PFSK-1 (cell line): ENCODE results near the gene VIT.

Source experiments
- FOXP2 ChIP-seq: optimal IDR thresholded peaks from 2 replicates; pipeline ENCODE3; 2011; ENCODE audit warnings: borderline replicate concordance, control low read depth, inconsistent platforms; ENCODE audit not compliant: insufficient read depth; ENCODE audit errors: extremely low read length, extremely low read depth
- POLR2AphosphoS5 ChIP-seq: IDR thresholded peaks from 2 replicates; pipeline ENCODE4 v1.6.1; 2012; ENCODE audit warnings: low read depth, mild to moderate bottlenecking, control low read depth, low read length, moderate library complexity
- REST ChIP-seq, 2 experiments: IDR thresholded peaks; 2 replicates each; pipeline versions ENCODE4 v1.6.1 to v1.8.0; 2011 to 2012; ENCODE audit warnings: low read depth in 2 of 2, low read length in 2 of 2, control low read depth in 1 of 2, inconsistent platforms in 1 of 2, mild to moderate bottlenecking in 1 of 2, moderate library complexity in 1 of 2; ENCODE audit not compliant: insufficient read depth in 1 of 2
- SIN3A ChIP-seq: IDR thresholded peaks from 2 replicates; pipeline ENCODE4 v1.6.1; 2012; ENCODE audit warnings: mild to moderate bottlenecking, low read length, moderate library complexity, borderline replicate concordance; ENCODE audit not compliant: insufficient read depth
- TAF1 ChIP-seq: IDR thresholded peaks from 2 replicates; pipeline ENCODE4 v1.6.1; 2012; ENCODE audit warnings: low read length, control low read depth, borderline replicate concordance; ENCODE audit not compliant: insufficient read depth

VIT gene

GRCh38 chr2:36708041-36708741, 11.7 kb downstream of the VIT start:
- TF ChIP-seq REST (IDR thresholded peaks at IDR 0.05; ENCODE audit: insufficient read depth in 1 of 2, low read depth in 2 of 2, low read length in 2 of 2) (0 out of 4 replicates have a peak, but pooled peaks of 1 of the 2 experiments have one; percentile 9), POLR2AphosphoS5 (no peak), SIN3A (no peak)

- no peak for TF ChIP-seq SIN3A
These were observed 14.5 kb downstream of the VIT start for GRCh38 chr2:36710858-36711515.

- no peak for TF ChIP-seq FOXP2
- TF ChIP-seq REST (IDR thresholded peaks at IDR 0.05; ENCODE audit: insufficient read depth in 1 of 2, low read depth in 2 of 2, low read length in 2 of 2): no peak
- no peak for TF ChIP-seq POLR2AphosphoS5
These were observed 15.3 kb downstream of the VIT start for GRCh38 chr2:36711741-36712314.

DNA sequence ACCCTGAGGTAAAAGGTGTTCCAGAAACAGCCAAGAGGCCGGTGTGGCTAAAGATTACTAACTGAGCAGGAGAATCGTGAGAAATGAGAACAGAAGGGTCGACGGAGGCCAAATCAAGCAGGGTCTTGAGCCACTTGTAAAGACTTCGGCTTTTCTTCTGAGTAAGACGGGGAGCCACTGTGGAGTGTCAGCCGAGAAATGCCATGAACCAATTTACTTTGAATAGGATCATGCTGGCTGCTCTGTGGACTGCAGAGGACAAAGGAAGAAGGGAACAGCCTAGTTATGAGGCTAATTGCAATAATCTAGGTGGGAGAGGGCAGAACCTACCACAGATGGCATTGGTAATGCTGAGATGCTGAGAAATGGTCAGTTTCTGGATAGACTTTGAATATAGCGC, 16.8 kb downstream of the VIT start:
- TF ChIP-seq TAF1: no peak
- no peak for TF ChIP-seq FOXP2
- TF ChIP-seq POLR2AphosphoS5: no peak
- no peak for TF ChIP-seq SIN3A
- no peak for TF ChIP-seq REST (IDR thresholded peaks at IDR 0.05; ENCODE audit: insufficient read depth in 1 of 2, low read depth in 2 of 2, low read length in 2 of 2)

DNA sequence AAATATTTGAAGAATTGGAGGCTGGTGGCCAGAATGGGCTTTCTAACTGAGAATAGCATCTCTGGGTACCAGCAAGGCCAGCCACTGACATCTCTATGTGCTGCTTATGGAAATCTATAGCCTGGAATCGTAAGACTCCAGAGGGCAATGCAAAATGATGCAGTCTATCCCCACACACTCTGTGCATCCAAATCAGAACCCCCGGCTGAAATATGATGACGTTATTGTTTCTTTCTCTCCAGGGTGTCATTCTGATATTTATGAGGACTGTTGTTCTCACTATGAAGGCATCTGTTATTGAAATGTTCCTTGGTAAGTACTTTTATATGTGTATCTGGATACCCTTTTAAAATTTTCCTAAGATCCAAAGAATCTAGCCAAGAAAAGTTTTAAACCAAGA, 19.6 kb downstream of the VIT start:
- TF ChIP-seq FOXP2 (no peak), TAF1 (no peak), SIN3A (no peak), REST (IDR thresholded peaks at IDR 0.05; ENCODE audit: insufficient read depth in 1 of 2, low read depth in 2 of 2, low read length in 2 of 2) (no peak), POLR2AphosphoS5 (no peak)
